GM19239 (cell line): ENCODE measurements around the gene OSBPL3.

ENCODE experiments used
- DNase-seq: peaks from one replicate; pipeline ENCODE4 v3.0.0; 2011; ENCODE audit warnings: low spot score; ENCODE audit not compliant: insufficient read length
- FAIRE-seq: peaks from 2 replicates; lab custom pipeline; 2011; peaks lifted over from hg19 to GRCh38; lab: Jason Lieb, UNC

The OSBPL3 gene

DNA sequence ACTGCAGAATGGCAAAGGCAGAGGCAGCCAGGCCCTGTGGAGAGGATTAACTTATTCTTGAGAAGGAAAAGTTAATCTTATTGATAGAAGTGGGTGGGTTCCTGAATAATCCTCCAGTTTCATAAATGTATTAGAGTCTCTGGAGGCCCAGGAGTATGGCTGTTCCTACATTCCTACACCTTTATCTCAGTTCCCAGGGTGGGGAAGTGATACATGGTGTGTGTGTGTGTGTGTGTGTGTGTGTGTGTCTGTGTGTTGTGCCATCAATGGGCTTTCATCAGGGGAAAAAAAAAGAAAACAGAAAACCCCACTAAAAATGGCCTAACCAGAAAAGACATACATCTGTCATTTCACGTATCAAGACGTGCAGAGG, 200.7 kb downstream of the OSBPL3 start:
- no peak for FAIRE-seq

DNA sequence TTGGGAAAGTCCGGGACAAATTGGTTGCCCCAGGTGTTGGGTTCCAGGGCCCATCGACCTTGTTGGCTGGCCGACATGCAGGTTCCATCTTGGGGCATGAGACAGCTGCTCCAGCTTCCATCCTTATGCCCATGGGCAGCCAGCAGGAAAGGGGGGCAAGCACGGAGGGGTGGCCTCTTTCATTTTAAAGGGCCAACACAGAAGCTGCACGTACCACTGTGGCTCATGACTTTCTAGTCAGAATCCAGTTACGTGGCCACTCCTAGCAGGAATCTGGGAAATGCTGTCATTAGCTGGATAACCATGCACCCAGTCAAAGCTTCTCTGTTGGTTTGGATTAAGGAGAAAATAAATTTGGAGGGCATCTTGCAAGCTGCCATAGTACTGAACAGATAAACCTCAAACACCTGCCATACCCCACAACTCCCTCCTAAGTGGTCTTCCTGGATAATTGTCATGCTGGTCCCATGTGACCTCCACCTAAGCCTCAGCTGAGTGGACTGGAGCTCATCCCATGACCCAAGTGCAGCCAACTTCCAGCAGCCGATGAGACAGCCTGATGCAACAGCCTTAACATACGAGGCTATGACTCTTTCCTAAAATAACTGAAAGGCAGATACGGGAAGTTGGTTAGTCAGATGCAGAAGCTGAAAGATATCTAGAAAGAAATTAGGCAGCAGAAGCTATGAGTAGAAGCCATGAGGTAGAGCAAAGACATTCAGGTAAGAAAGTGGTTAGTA, 201.3 kb downstream of the OSBPL3 start:
- FAIRE-seq (peak; percentile 74), DNase-seq (no peak)

More for the DNA sequence above, 200.7 kb downstream of the OSBPL3 start:
- DNase-seq = no peak

DNA sequence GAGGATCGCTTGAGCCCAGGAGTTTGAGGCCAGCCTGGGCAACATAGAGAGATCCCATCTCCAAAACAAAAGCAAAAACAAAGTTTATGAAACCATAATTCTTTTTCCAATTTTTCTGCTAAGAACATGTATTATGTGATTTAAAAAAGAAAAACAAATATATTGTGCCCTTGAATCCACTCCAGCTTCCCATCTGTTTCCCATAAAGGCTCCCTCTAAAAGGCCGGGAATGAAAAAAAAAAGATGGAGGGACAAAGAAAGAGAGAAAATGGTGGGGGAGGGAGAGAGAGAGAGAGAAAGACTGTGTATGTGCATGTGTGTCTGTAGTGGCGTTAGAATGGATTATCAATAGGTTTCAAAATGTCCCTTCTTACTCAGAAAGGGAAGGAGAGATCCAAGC, 202.2 kb downstream of the OSBPL3 start:
- FAIRE-seq = no peak

DNA sequence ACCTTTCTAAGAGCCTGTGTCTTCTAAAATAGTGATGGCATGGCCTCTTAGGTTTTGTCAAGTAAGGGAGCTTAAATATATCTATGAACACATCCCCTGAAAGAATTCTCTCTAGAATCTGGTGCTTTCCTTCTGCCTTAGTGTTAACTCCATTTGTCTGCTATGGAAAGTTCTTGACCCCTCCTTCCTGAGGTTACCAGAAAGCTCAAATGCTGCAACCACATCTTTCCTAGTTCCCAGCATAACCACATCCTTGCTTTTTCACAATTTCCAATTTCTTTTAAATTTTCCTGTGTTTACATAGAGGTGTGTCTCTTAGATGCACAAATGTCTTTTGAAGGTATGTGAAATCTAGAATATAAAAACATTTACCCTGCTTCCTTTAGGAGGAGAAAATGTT, 206.3 kb downstream of the OSBPL3 start:
- FAIRE-seq = peak; percentile 45

More for the DNA sequence above, 202.2 kb downstream of the OSBPL3 start:
- no peak for DNase-seq

DNA sequence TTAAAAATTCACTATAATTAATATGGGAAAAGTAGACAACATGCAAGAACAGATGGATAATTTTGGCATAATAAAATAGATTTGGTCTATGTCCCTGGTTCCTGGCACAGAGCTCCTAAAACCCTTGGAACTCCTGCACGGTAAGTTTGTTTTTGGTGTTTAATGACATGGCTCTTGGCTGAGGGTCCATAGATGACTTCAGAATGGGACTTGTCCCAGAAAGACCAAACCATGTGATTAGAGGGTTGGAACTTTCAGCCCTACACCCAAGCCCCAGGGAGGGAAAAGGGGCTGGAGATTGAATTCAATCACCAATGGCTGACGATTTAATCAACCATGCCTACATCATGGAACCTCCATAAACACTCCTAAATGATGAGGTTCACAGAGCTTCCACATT, 210.1 kb downstream of the OSBPL3 start:
- FAIRE-seq (no peak), DNase-seq (no peak)

More for the DNA sequence above, 206.3 kb downstream of the OSBPL3 start:
- DNase-seq = no peak

DNA sequence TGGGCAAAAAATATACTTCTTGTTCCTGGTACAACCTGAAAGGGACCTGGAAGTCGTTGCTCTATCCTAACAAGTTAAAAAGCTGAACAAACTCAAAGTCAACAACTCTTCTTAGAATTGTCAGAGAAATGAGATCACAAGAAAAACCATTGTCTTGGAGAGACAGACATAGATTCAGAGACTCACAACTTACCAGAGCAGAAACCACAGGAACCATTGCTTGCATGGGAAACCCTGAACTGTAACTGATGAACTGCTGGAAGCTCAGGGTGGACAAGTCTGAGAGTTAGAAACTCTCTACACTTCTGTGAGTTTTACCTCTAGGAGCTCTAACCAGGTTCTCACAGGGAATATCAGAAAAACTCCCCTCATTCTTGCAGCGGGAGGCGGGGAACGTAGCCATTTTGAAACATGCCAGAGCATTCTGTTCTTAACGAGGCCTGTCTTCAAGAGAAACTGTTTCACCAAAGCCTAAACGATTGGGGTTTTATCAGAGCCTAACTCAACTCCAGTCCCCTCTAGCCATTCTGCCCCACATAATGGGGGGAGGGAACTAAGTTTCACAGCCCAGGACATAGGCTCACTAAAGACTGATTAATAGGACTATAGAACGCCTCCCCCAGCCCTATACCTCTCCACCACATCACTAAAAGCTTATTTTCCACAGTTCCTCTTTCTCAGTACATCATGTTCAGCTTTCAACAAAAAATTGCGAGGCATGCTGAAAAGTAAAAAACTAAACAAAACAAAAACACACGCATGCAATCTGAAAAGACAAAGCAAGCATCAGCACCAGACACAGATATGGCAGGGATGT, 210.8 kb downstream of the OSBPL3 start:
- FAIRE-seq (no peak), DNase-seq (no peak)

DNA sequence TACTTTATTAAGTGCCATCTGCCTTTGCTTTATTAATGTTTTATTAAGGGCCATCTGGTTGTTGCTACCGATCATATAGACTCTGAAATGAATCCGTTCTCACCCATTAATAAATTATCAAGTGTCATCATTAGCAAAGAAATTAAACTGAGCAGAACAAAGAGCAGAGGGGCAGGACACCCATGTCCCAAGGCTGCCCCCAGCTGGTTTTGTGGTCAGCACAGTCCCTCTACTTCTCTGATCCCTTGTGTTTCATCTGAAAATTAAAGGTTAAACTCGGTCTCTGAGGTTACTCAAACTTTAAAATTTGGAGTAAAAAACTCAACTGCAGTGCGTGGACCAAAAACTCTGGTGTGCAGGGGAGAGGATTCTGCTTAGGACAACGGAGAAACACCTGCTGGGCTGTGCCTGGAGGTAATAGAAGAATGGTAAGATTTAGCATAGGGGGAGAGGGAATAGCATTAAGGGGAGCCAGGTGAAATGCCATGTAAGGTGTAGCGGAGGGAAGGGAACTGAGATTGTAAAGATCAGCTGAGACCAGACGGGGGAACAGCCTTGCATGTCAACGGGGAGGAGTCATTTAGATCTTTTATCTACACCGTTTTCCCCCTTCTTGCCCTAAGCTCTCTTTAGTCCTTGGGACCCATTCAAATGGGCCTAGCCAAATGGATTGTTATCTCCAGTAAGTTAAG, 212.0 kb downstream of the OSBPL3 start:
- no peak for FAIRE-seq

DNA sequence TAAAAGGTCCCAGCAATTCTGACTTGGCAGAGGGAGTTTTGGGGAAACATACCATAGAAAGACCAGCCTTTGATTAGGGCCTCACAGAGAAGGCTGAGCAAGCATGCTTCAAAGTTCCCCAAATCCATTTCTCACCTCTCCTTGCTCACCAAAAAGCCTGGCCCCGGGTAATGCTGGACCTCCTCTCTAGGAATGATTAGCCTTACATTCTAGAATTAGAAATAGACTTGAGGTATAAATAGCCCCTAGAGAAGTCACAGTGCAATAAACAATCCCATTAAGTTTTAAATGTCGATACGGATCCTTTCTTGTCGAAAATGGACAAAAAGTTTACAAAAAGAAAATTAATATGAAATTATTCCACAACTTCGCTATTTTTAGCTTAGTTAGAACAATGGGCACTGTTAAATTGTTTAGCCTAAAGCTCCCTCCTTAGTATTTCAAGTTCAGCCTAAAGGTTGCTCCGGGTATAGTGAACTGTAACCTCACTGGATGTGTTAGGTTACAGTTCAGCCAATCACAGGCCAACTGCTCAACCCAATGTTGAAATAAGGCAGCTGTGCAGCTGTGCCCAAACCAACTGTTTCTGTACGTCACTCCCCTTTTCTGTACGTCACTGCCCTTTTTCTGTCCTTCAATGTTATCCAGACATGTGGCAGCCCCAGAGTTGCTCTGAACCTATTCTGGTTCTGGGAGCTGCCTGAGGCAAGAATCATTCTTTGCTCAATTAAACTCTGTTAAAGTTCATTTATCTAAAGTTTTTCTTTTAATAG, 214.8 kb downstream of the OSBPL3 start:
- no peak for FAIRE-seq
- no peak for DNase-seq

More for the DNA sequence above, 212.0 kb downstream of the OSBPL3 start:
- DNase-seq = no peak

DNA sequence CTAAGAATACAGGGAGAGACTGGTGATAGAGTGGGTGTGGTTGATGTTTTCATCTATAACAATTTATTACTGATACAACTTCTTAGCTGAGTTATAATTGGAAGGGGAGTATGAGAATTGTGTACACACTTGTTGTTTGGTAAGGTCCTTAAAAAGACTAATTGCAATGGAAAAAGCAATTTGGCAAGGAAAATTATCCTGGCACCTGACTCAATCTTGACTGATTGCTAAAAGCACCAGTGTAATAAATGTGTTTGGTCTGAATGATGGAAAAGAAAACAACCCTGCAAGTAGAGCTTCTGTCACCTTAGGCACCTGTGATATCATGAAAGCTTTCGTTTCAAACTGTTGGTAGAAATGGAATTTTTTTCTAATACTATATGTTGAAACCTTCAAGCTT, 216.0 kb downstream of the OSBPL3 start:
- DNase-seq = no peak

DNA sequence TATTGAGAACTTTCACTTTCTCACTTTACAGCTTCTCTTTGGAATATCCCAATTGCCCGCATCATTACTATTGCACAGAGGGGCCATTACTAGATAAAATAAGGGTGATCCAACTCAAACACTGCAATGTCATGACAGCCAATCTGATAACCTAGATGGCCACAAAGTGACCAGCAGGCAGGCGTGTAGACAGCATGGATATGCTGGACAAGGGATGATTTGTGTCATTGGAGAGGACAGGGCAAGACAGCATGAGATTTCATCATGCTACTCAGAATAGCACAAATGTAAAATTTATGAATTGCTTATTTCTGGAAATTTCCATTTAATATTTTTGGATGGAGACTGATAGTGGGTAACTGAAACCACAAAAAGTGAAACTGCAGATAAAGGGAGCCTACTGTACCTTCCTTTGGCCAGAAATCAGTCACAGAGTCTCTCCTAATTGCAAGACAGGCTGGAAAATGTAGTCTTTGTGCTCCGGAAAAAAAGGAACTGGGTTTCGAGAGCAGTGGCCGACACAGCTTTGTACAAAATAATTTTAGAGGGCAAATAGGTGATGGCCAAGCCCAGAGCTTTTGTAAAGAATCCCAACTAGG, 216.6 kb downstream of the OSBPL3 start:
- FAIRE-seq (peak; percentile 81), DNase-seq (no peak)

More for the DNA sequence above, 216.0 kb downstream of the OSBPL3 start:
- no peak for FAIRE-seq

DNA sequence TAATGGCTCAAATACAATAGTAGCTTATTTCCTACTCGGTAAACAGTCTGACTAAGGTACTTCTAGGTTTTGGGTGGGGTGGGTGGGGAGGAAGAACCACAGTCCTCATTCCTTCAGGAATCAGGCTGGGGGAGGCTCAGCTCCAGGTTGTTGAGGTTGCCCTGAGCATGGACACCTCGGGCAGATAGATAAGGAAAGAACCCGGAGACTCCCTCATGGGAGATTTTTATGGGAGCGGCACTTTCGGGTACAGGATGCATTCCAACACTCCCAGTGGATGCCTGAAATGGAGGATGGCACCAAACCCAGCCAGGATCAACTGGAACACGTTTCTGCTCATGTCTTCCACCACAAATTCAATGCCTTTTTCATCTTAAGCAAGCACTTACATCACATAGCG, 217.2 kb downstream of the OSBPL3 start:
- no peak for DNase-seq
- FAIRE-seq = no peak

DNA sequence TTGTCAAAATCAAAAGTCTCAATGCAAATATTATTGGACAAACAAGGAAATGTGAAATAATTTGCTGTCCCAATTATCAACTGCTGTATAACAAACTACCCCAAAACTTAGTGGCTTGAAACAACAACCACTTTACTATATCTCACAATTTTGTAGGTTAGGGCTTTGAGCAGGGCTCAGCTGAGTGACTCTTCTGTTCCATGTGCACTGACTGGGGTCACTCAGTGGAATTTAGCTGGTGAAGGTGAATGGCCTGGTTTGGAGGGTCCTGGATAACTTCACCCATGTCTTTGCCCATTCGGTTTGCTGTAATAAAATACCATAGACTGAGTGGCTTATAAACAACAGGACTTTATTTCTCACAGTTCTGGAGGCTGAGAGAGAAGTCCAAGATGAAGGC, 219.0 kb downstream of the OSBPL3 start:
- FAIRE-seq (no peak), DNase-seq (no peak)

DNA sequence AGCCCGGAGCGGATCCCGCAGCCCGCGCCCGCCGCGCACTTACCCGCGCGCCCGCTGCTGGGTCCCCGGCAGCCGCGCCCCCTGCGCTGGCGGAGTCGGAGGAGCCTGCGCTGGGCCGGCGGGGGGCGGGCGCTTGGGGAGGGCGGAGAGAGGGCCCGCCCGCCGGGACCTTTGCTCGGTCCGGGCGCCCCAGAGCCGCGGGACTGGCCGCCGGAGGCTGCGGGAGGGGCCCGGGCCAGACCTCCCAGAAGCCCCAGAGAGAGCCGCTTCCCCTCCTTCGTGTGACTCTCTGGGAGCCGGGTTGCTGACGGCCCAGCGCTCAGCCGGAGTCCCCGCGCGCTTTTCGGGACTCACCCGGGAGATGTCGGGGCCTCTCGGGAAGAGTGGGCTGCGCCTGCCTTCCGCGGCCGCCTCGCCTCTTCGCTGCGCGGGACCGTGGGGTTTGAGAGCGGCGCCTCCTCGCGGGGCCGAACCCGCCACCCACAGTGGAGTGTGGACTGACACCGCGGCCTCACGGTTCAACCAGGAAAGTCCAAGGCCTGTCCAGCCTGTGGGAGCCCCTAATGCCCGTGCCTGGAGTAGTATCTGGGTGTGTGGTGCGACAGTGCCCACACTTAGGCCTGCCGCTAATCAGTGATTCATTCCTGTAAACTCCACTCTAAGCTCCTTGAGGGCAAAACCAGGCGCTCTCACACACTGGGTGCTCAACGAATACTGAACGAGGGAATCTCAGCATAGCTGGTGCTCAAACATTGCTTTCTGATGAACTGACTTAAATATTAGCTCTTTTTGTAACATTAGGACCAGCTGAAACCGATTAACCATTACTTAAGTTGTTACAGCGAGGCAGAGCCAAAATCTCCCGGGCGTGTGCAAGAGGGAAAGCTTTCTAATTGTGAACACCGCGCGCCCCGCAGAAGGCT, 222.4 kb downstream of the OSBPL3 start, which contains the start of gene GSDME:
Gene GSDME (minus strand): TSS at position 112 of the 923 bp plus-strand sequence. CDS start 7,690 bp downstream, outside the sequence.
- peak; percentile 40 for DNase-seq
- FAIRE-seq = peak; percentile 18

DNA sequence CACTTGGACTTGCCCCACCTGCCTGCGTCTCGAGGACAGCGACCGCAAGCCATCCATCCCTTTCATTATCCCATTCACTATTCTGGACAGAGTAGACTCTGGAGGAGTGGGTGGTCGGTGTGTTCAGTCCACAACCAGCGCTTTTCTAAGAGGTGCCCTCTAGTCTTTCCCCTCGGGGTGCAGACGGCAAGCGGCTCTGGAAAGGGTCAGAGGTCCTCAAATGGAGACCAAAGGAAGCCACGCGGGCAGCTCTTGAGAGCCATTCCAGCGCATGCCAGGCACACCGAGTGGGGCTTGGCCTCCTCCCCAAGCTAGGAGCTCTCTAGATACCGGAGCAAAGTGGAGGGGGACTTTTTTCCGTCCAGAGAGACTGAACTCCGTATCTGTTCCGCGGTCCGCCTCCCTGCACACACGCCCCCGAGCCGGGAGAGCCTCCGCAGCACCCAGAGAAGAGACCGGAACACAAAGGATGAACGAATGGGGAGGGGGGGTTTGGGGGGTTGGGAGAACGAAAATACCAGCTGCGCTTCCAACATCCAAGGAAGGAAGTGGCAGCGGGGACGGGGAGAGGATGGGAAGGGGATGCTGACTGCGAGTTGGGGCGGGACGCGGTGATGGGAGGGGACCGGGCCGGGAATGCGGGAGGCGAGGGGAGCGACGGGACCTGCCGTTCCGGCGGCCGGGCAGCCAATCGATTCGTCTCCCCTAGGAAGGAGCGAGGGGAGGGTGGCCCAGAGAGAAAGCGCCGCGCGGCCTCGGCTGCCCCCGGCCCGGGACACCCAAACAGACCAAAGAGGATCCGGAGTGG, 223.2 kb downstream of the OSBPL3 start:
- FAIRE-seq = no peak
- DNase-seq = peak; percentile 38

DNA sequence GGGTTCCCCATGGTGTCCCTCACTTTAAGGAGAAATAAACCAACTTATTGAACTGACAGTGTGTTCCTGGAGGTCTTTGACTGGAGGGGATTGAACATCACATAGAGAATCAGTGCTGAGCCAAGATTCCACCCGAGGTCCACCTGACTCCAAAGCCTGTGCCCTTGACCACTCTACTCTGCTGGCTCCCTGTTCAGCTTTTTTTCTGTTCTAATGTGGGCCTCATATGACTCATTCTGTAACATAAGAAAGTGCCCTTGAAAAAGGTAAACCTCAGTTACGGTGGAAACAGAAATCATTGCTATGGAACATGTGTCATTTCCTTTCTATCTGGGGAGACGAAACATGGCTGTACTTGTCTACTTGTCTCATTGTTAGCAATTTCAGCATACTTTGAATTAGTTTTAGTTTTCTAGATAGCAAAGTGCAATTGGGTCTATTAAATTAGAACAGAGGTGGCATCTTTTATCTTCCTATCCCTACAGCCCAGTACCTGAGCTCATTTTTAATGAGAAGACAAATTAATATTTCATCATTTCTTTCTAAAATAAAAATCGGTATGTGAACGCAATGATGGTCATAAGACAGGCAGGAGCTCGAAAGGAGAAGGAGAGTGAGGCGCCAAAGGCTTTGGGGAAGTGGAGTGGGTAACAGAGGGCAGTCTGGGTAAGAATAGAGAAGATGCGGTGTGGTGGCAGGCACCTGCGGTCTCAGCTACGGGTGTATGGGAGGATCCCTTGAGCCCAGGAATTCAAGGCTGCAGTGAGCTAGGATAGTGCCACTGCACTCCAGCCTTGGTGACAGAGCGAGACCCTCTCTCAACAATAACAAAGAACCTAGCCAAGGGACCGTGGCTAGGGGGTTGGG, 224.2 kb downstream of the OSBPL3 start:
- FAIRE-seq (peak; percentile 93), DNase-seq (peak; percentile 57)

DNA sequence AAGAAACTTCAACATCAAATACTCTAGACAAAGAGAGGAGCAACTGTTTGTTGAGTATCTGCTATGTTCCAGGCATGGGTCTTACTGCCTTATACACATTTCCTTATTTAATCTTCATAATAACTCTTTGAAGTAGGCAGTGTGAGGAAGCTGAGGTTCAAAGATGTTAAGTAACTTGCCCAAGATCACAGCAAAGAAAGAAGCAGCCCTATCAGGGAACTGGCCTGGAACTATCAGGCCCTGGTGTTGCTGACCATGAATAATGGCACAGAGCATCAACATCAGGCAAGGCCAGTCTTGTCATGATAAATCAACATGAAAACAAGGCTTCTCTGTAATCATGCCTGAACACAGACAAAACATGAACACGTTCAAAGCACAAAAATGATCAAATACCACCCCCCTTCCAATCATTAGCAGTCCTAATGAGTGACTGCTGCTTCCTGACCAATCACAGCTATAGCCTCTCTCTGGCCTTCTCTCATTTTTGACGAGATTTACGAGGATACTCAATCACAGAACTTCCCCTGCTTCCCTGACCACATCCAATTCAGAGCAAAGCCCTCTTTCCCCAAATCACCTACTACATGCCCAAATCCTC, 225.0 kb downstream of the OSBPL3 start:
- DNase-seq (no peak), FAIRE-seq (peak; percentile 70)
